GM20431 (cell line): ENCODE data around the gene MPL.

Experiments
- in situ Hi-C: fragments of 300-500 bp; cut with MseI, MboI; formaldehyde crosslinking; loops from one replicate; pipeline ENCODE4 v1.15.0; 2020; ENCODE audit warnings: low sequenced_read_pairs; ENCODE audit not compliant: unreplicated experiment

The MPL gene

DNA sequence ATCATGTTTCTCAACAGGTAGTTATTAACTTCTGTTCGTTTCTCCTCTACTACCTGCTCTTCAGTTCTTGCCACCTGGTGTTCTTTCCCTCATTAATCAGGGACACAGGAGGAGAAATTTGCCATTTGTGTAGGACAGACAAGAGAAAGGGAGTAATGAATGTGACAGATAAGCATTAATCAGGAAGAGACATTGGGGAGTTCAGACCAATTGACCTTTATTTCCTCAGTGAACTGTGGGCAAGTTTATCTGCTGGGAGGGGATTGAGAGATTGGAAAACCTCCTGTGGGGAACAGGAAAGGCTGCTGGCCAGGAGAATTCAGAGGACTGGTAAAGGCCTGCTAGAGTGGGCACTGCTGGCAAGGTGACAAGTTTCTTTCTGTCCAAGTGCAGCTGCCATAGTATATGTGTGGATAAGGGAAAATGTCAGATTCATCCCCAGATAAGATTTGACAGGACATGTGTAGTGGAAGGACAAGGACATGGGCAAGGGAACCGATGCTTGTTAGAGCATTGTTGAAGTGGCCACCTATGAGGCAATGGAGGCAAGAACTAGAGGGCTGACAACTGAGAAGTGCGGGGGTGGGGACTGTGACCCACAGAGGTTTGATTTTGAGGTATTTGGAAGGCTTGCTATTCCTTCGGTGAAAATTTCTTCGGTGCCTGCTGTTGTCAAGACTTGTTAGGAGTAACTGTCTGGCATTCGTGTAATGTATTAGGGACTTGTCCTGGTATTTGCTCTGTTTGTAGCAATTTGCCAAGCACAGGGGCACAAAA, 64.7 kb downstream of the MPL start:
- in situ Hi-C loops: no loop called here
